PFSK-1 (cell line): Measurements from ENCODE around the gene FGA.

Experiments used
- SIN3A ChIP-seq: IDR thresholded peaks from 2 replicates; pipeline ENCODE4 v1.6.1; 2012; ENCODE audit warnings: mild to moderate bottlenecking, low read length, moderate library complexity, borderline replicate concordance; ENCODE audit not compliant: insufficient read depth
- TAF1 ChIP-seq: IDR thresholded peaks from 2 replicates; pipeline ENCODE4 v1.6.1; 2012; ENCODE audit warnings: low read length, control low read depth, borderline replicate concordance; ENCODE audit not compliant: insufficient read depth

DNA sequence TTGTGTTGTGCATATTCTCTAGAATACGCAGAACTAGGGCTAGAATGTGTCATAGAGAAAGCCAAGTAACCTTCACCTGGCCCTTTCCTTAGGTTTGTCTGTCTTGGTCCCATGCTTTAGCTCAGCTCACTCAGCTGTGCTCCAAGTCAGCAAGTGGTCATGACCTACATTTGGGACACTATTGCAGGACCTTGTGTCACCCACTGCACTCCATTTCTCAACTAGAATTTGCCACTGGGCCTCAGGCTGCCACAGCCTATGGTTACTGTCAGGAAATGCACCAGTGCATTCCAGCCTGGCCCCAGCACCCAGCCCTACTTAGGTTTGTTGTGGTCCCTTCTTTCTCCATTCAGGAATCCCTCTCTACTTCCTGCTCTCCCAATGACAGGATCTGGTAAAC, 29.6 kb upstream of the FGA start:
- TF ChIP-seq TAF1 (no peak), SIN3A (no peak)
